GM12872 (cell line): ENCODE results near the gene HAPSTR1.

Experiments
- CTCF ChIP-seq: IDR thresholded peaks from 3 replicates; pipeline ENCODE4 v1.5.1; 2011; ENCODE audit warnings: low read depth, mild to moderate bottlenecking, low read length, moderate library complexity; ENCODE audit not compliant: insufficient read depth

The HAPSTR1 gene

GRCh38 chr16:9072806-9073341 is 18.6 kb upstream of the HAPSTR1 start:
- TF ChIP-seq CTCF = no peak

- no peak for TF ChIP-seq CTCF
Observed at GRCh38 chr16:9075299-9076071, 16.0 kb upstream of the HAPSTR1 start.

- no peak for TF ChIP-seq CTCF
Observed at GRCh38 chr16:9077091-9077809, 14.2 kb upstream of the HAPSTR1 start.

GRCh38 chr16:9079430-9079812 is 12.0 kb upstream of the HAPSTR1 start:
- TF ChIP-seq CTCF = no peak

GRCh38 chr16:9081158-9081557 is 10.3 kb upstream of the HAPSTR1 start:
- no peak for TF ChIP-seq CTCF

- no peak for TF ChIP-seq CTCF
Observed at GRCh38 chr16:9081843-9082242, 9.6 kb upstream of the HAPSTR1 start.

- no peak for TF ChIP-seq CTCF
Observed at GRCh38 chr16:9082422-9082821, 9.0 kb upstream of the HAPSTR1 start.
